GM18507 (cell line): Measurements from ENCODE around the gene SERPINB5.

Source experiments
- DNase-seq: peaks from one replicate; pipeline ENCODE4 v3.0.0; 2011; ENCODE audit warnings: low read depth; ENCODE audit not compliant: insufficient read length; ENCODE audit errors: extremely low spot score
- FAIRE-seq: peaks from 2 replicates; lab custom pipeline; 2011; peaks lifted over from hg19 to GRCh38; lab: Jason Lieb, UNC

SERPINB5 gene

GRCh38 chr18:63518178-63519012 lies 41.6 kb downstream of the SERPINB5 start:
- peak; percentile 49 for DNase-seq

GRCh38 chr18:63520053-63520685 lies 43.4 kb downstream of the SERPINB5 start:
- DNase-seq, result no peak
- FAIRE-seq, result no peak

More at GRCh38 chr18:63518178-63519012, 41.6 kb downstream of the SERPINB5 start:
- peak; percentile 90 for FAIRE-seq

GRCh38 chr18:63523660-63524059 lies 46.9 kb downstream of the SERPINB5 start:
- no peak for DNase-seq

GRCh38 chr18:63527251-63527650 lies 50.5 kb downstream of the SERPINB5 start:
- DNase-seq (no peak), FAIRE-seq (no peak)

More at GRCh38 chr18:63523660-63524059, 46.9 kb downstream of the SERPINB5 start:
- no peak for FAIRE-seq

GRCh38 chr18:63528863-63529492 lies 52.2 kb downstream of the SERPINB5 start:
- DNase-seq, result no peak
- FAIRE-seq, result no peak

GRCh38 chr18:63532471-63532870 lies 55.7 kb downstream of the SERPINB5 start:
- FAIRE-seq, result no peak
- no peak for DNase-seq

- FAIRE-seq (no peak), DNase-seq (no peak)
These were observed 57.9 kb downstream of the SERPINB5 start for GRCh38 chr18:63534615-63535014.

- FAIRE-seq (no peak), DNase-seq (no peak)
These were observed 63.2 kb downstream of the SERPINB5 start for GRCh38 chr18:63539904-63540510.

GRCh38 chr18:63542069-63542468 lies 65.3 kb downstream of the SERPINB5 start, which contains the start of gene SERPINB12:
TSS of gene SERPINB12 (plus strand) at chr18:63542369. CDS start at chr18:63556160, 13,791 bp downstream.
- FAIRE-seq, result no peak

GRCh38 chr18:63544017-63544416 lies 67.3 kb downstream of the SERPINB5 start:
- DNase-seq, result no peak
- FAIRE-seq, result no peak

More at GRCh38 chr18:63542069-63542468, 65.3 kb downstream of the SERPINB5 start, which contains the start of gene SERPINB12:
- DNase-seq, result no peak

- DNase-seq, result no peak
These were observed 68.2 kb downstream of the SERPINB5 start for GRCh38 chr18:63545000-63545399.

GRCh38 chr18:63550068-63550467 lies 73.3 kb downstream of the SERPINB5 start:
- FAIRE-seq, result no peak
- no peak for DNase-seq

More at GRCh38 chr18:63545000-63545399, 68.2 kb downstream of the SERPINB5 start:
- no peak for FAIRE-seq

- DNase-seq (no peak), FAIRE-seq (no peak)
These were observed 75.0 kb downstream of the SERPINB5 start for GRCh38 chr18:63551769-63552168.

GRCh38 chr18:63552581-63552980 lies 75.8 kb downstream of the SERPINB5 start:
- no peak for FAIRE-seq
- no peak for DNase-seq

- no peak for DNase-seq
- no peak for FAIRE-seq
These were observed 76.3 kb downstream of the SERPINB5 start for GRCh38 chr18:63553081-63553480.
